GM19452 (cell line): ENCODE data around the gene RGS11.
"Not testable (repeated sequence)": the region's sequence is repeated elsewhere in the genome, so short reads cannot be mapped to it uniquely, and the experiment has no call there.

Experiments used
- ATAC-seq: cut with Tn5 transposase; IDR thresholded peaks from one replicate; pipeline ENCODE4 v1.9.1; 2021; ENCODE audit not compliant: unreplicated experiment

The RGS11 gene

GRCh38 chr16:280991-281659, 5.4 kb upstream of the RGS11 start:
- no peak for ATAC-seq

GRCh38 chr16:280552-280951, 4.8 kb upstream of the RGS11 start, which contains the start of gene ARHGDIG:
Gene ARHGDIG (plus strand): TSS chr16:280591. CDS start chr16:280681, 90 bp downstream.
- no peak for ATAC-seq

GRCh38 chr16:280005-280460, 4.3 kb upstream of the RGS11 start:
- no peak for ATAC-seq

GRCh38 chr16:279531-279930, 3.8 kb upstream of the RGS11 start:
- ATAC-seq, result no peak

GRCh38 chr16:278863-279366, 3.2 kb upstream of the RGS11 start:
- no peak for ATAC-seq

GRCh38 chr16:276426-277077, 808 bp upstream of the RGS11 start:
- no peak for ATAC-seq

GRCh38 chr16:275041-275641, 603 bp downstream of the RGS11 start:
- no peak for ATAC-seq

- no peak for ATAC-seq
These were observed 2.0 kb downstream of the RGS11 start for GRCh38 chr16:273547-274421.

- ATAC-seq, result no peak
These were observed 2.9 kb downstream of the RGS11 start for GRCh38 chr16:272633-273546.

- ATAC-seq, result no peak
These were observed 5.1 kb downstream of the RGS11 start for GRCh38 chr16:270381-271255.

GRCh38 chr16:269061-269796, 6.5 kb downstream of the RGS11 start:
- ATAC-seq, result no peak

GRCh38 chr16:268141-269053, 7.3 kb downstream of the RGS11 start:
- no peak for ATAC-seq

- not testable (repeated sequence) for ATAC-seq
These were observed 8.2 kb downstream of the RGS11 start for GRCh38 chr16:267562-267961.

GRCh38 chr16:266258-267164, 9.2 kb downstream of the RGS11 start:
- ATAC-seq, result no peak

- ATAC-seq, result no peak
These were observed 10.0 kb downstream of the RGS11 start for GRCh38 chr16:265711-266110.

GRCh38 chr16:265002-265529, 10.7 kb downstream of the RGS11 start:
- no peak for ATAC-seq
